Measurements from ENCODE around the gene PRR29. TPM values are rescaled to one million over a fixed set of nuclear protein-coding genes. Genes with fewer than 3 reads are reported as not detected.

PRR29 gene
- total and polyA plus RNA-seq, 2 donors (not counting 1 experiment from before 2014, with no cell fraction given): 0.03 TPM; not detected in 1

- Mint-ChIP-seq H3K9me3 (ENCODE audit: insufficient read depth) (no peaks in the 10 kb centered on the region), H3K4me1 (peaks cover 25% of the 10 kb centered on the region), H3K27ac (no peak overlapping the region), H3K4me3 (no peak overlapping the region), H3K27me3 (no peaks in the 10 kb centered on the region)
- no peak overlapping the region for H3K4me2 ChIP-seq (replicated peaks; ENCODE audit: low read depth, low read length, poor library complexity, severe bottlenecking)
- H3K27me3 ChIP-seq (replicated peaks in 1 of 4; ENCODE audit: control extremely low read depth in 1 of 4, control insufficient read depth in 3 of 4, insufficient read depth in 4 of 4, low read length in 3 of 4): no peaks in the 10 kb centered on the region
- H4K20me1 ChIP-seq (ENCODE audit: control insufficient read depth, insufficient read depth, low read length, poor library complexity, severe bottlenecking): peaks cover 92% of the 10 kb centered on the region
- no peak overlapping the region for H3K4me3 ChIP-seq (ENCODE audit: control extremely low read depth in 1 of 5, extremely low read depth in 1 of 5, insufficient read depth in 1 of 5, low read depth in 2 of 5, low read length in 4 of 5)
- no peak for ATAC-seq (ENCODE audit: low read depth)
- no peak overlapping the region for H3K9ac ChIP-seq (ENCODE audit: low read length)
- no peak for DNase-seq
- H3K79me2 ChIP-seq (ENCODE audit: control insufficient read depth, insufficient read depth, low read length): peaks cover 52% of the 10 kb centered on the region
- H2AFZ ChIP-seq (ENCODE audit: insufficient read depth, low read depth, low read length, poor library complexity, severe bottlenecking): no peak overlapping the region
- ChIA-PET POLR2A (interaction anchor here (0.6 kb wide), 1 partner anchor 161 kb away, joined by 9 read pairs; no protein-coding TSS in a partner anchor), CTCF (interaction anchor here (0.7 to 2.2 kb wide), 8 partner anchors 12 to 57 kb away, joined by 3 to 12 read pairs (median 4); partner anchors contain the start of gene ICAM2)
- intact Hi-C loops (cut with micrococcal nuclease): no loop called here
- no peak overlapping the region for H3K27ac ChIP-seq (ENCODE audit: low read length in 2 of 2)
- WGBS (ENCODE audit: insufficient coverage): 86% methylated on average over 19 of the region's 19 CpGs
- H3K4me1 ChIP-seq (ENCODE audit: control insufficient read depth in 2 of 2, insufficient read depth in 2 of 2, low read length in 2 of 2): peaks cover 26 to 41% of the 10 kb centered on the region in 2 donors
- TF ChIP-seq CTCF (IDR thresholded peaks at IDR 0.05) (no peak), EZH2 (IDR thresholded peaks at IDR 0.05; ENCODE audit: borderline replicate concordance, insufficient read depth, low read depth, low read length, poor library complexity, severe bottlenecking) (no peak)
- H3K36me3 ChIP-seq (replicated peaks in 1 of 2; ENCODE audit: control extremely low read depth in 1 of 2, control insufficient read depth in 1 of 2, extremely low read depth in 1 of 2, insufficient read depth in 2 of 2, low read length in 1 of 2): peaks cover 0 to 74% of the 10 kb centered on the region in 2 experiments
- no peaks in the 10 kb centered on the region for H3K9me3 ChIP-seq (ENCODE audit: control extremely low read depth in 1 of 3, control insufficient read depth in 2 of 3, insufficient read depth in 1 of 3, low read length in 2 of 3)
These were observed 7.0 kb downstream of the PRR29 start for GRCh38 chr17:64004903-64005733.

GRCh38 chr17:64005734-64006167 is 7.6 kb downstream of the PRR29 start:
- Histone ChIP-seq H3K4me3 (ENCODE audit: control extremely low read depth in 1 of 5, extremely low read depth in 1 of 5, insufficient read depth in 1 of 5, low read depth in 2 of 5, low read length in 4 of 5) (no peak overlapping the region), H2AFZ (ENCODE audit: insufficient read depth, low read depth, low read length, poor library complexity, severe bottlenecking) (no peak overlapping the region), H4K20me1 (ENCODE audit: control insufficient read depth, insufficient read depth, low read length, poor library complexity, severe bottlenecking) (peaks cover 99% of the 10 kb centered on the region), H3K4me2 (replicated peaks; ENCODE audit: low read depth, low read length, poor library complexity, severe bottlenecking) (no peak overlapping the region), H3K9me3 (ENCODE audit: control extremely low read depth in 1 of 3, control insufficient read depth in 2 of 3, insufficient read depth in 1 of 3, low read length in 2 of 3) (no peaks in the 10 kb centered on the region), H3K36me3 (replicated peaks in 1 of 2; ENCODE audit: control extremely low read depth in 1 of 2, control insufficient read depth in 1 of 2, extremely low read depth in 1 of 2, insufficient read depth in 2 of 2, low read length in 1 of 2) (peaks cover 0 to 80% of the 10 kb centered on the region in 2 experiments), H3K79me2 (ENCODE audit: control insufficient read depth, insufficient read depth, low read length) (peaks cover 59% of the 10 kb centered on the region), H3K27me3 (replicated peaks in 1 of 4; ENCODE audit: control extremely low read depth in 1 of 4, control insufficient read depth in 3 of 4, insufficient read depth in 4 of 4, low read length in 3 of 4) (no peaks in the 10 kb centered on the region), H3K4me1 (ENCODE audit: control insufficient read depth in 2 of 2, insufficient read depth in 2 of 2, low read length in 2 of 2) (peaks cover 27 to 41% of the 10 kb centered on the region in 2 donors), H3K27ac (ENCODE audit: low read length in 2 of 2) (no peak overlapping the region), H3K9ac (ENCODE audit: low read length) (no peak overlapping the region)
- Mint-ChIP-seq H3K4me1 (peaks cover 30% of the 10 kb centered on the region), H3K27ac (no peak overlapping the region), H3K9me3 (ENCODE audit: insufficient read depth) (no peaks in the 10 kb centered on the region), H3K4me3 (no peak overlapping the region), H3K27me3 (no peaks in the 10 kb centered on the region)
- no peak for DNase-seq
- no peak for ATAC-seq (ENCODE audit: low read depth)
- 56% methylated on average over 6 of the region's 6 CpGs for WGBS (ENCODE audit: insufficient coverage)
- POLR2A ChIA-PET: interaction anchor here (1.5 kb wide), 1 partner anchor 12 kb away, joined by 4 read pairs; no protein-coding TSS in a partner anchor
- intact Hi-C loops (cut with micrococcal nuclease): no loop called here
- CTCF ChIA-PET: interaction anchor here (0.9 to 2.2 kb wide), 6 partner anchors 11 to 57 kb away, joined by 3 to 12 read pairs (median 4); partner anchors contain the start of gene ICAM2
- TF ChIP-seq CTCF (IDR thresholded peaks at IDR 0.05): no peak
- no peak for TF ChIP-seq EZH2 (IDR thresholded peaks at IDR 0.05; ENCODE audit: borderline replicate concordance, insufficient read depth, low read depth, low read length, poor library complexity, severe bottlenecking)
